Progenitor cell of endocrine pancreas (in vitro differentiated cells): ENCODE measurements around the gene CRISPLD2. TPM values are rescaled to one million over a fixed set of nuclear protein-coding genes. Genes with fewer than 3 reads are reported as not detected.
"Not testable (repeated sequence)": the region's sequence is repeated elsewhere in the genome, so short reads cannot be mapped to it uniquely, and the experiment has no call there.

Experiments
- DNase-seq: peaks from one replicate; pipeline ENCODE4 v3.0.0; 2021; ENCODE audit warnings: low spot score; ENCODE audit not compliant: unreplicated experiment
- H3K27ac Mint-ChIP-seq: 2 replicates; pipeline ENCODE4 v1.8.0; 2021; ENCODE audit warnings: mild to moderate bottlenecking, moderate library complexity, mixed read lengths
- H3K27me3 Mint-ChIP-seq: 2 replicates; pipeline ENCODE4 v1.8.0; 2021; ENCODE audit warnings: mixed read lengths
- H3K36me3 Mint-ChIP-seq: 2 replicates; pipeline ENCODE4 v1.8.0; 2022; ENCODE audit warnings: mixed read lengths; ENCODE audit not compliant: insufficient read depth
- H3K4me1 Mint-ChIP-seq: 2 replicates; pipeline ENCODE4 v1.8.0; 2021; ENCODE audit warnings: low read depth, mixed read lengths
- H3K4me3 Mint-ChIP-seq: 2 replicates; pipeline ENCODE4 v1.8.0; 2021; ENCODE audit warnings: low read depth, mild to moderate bottlenecking, moderate library complexity, mixed read lengths
- H3K9me3 Mint-ChIP-seq: 2 replicates; pipeline ENCODE4 v1.8.0; 2021; ENCODE audit warnings: low read depth, mixed read lengths
- total RNA-seq: library from RNA; stranded (reverse); gene quantifications from 2 replicates; pipeline ENCODE4 v1.2.1, GENCODE V29; 2021
- TF ChIP-seq, protein P1 (sequence below): fragments of 200-600 bp; sonication (generic); IDR thresholded peaks from one replicate; pipeline ENCODE4 v1.5.0; 2021; ENCODE audit warnings: antibody characterized with exemption, mild to moderate bottlenecking; ENCODE audit not compliant: unreplicated experiment

The CRISPLD2 gene
- total RNA-seq, 1 donor from 2014 or later: 11.0 TPM

DNA sequence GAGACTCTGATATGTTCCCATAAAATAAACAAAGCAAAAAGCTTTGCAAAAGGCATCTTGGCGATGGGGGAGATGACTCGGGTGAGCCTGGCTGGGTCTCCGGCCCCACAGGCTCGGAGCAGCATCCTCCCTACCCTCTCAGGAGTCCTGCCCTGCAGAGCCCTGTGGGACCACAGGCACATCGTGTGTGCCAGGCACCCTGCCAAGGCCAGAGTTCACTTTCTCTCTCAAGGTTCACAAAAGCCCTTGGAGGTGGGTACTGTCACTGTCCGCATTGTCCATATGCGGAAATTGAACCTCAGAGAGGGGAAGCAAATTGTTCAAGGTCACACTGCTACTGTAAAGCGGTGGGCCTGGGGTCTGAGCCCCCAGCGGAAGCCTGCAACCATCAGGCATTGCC lies 48.5 kb downstream of the CRISPLD2 start:
- no peak overlapping the region for H3K4me3 Mint-ChIP-seq
- no peak for DNase-seq
- H3K36me3 Mint-ChIP-seq: peaks cover 9% of the 10 kb centered on the region
- TF ChIP-seq, protein P1, sequence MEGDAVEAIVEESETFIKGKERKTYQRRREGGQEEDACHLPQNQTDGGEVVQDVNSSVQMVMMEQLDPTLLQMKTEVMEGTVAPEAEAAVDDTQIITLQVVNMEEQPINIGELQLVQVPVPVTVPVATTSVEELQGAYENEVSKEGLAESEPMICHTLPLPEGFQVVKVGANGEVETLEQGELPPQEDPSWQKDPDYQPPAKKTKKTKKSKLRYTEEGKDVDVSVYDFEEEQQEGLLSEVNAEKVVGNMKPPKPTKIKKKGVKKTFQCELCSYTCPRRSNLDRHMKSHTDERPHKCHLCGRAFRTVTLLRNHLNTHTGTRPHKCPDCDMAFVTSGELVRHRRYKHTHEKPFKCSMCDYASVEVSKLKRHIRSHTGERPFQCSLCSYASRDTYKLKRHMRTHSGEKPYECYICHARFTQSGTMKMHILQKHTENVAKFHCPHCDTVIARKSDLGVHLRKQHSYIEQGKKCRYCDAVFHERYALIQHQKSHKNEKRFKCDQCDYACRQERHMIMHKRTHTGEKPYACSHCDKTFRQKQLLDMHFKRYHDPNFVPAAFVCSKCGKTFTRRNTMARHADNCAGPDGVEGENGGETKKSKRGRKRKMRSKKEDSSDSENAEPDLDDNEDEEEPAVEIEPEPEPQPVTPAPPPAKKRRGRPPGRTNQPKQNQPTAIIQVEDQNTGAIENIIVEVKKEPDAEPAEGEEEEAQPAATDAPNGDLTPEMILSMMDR: no peak
- no peaks in the 10 kb centered on the region for H3K27me3 Mint-ChIP-seq
- H3K9me3 Mint-ChIP-seq: no peaks in the 10 kb centered on the region
- H3K4me1 Mint-ChIP-seq: no peaks in the 10 kb centered on the region
- no peak overlapping the region for H3K27ac Mint-ChIP-seq

DNA sequence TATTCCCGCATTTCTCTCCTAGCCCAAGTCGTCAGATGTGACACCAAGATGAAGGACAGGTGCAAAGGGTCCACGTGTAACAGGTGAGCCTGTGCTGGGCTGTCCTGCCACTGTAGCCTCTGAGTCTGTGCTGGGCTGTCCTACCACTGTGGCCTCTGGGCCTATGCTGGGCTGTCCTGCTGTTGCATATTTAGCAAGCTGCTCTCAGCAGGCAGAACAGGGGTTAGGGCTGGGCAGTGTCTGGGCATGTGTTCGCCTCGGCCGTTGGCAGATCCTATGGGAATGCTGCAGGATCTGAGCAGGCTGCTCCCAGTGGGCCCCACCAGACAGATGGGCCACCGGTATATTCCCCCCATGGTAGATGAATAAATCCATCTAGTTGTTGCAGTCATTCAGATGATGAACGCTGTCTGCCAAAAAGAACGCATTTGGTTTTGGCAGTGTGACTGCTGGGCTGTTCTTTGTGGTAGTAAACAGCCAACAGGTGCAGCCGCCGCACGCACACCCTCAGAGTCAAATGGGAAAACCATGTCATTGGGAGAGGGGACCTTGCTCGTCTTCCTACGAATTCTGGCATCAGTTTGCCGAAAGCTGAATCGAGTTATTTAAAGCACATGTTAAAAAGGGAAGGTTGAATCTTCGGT lies 49.2 kb downstream of the CRISPLD2 start:
- Mint-ChIP-seq H3K27ac (no peak overlapping the region), H3K36me3 (peaks cover 11% of the 10 kb centered on the region), H3K4me3 (no peak overlapping the region), H3K27me3 (no peaks in the 10 kb centered on the region), H3K4me1 (no peaks in the 10 kb centered on the region), H3K9me3 (no peaks in the 10 kb centered on the region)
- DNase-seq: no peak
- TF ChIP-seq, protein P1: no peak

DNA sequence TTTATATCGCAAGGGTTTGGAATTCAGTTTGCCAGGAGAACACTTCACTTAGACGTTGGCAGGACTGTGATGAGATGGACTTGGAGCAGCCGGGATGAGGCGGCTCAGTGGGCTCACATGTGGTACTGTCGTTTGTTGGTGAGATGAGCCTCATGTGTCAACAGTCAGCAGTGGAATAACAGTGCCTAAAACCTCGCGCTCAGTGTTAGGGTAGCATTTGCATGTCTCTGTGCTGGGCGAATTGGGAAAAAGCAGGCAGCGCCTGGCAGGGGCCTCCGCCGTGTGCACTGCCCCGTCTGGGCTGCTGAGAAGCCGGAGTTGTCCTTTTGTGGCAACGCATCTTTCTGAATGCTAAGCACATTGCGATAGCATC lies 49.7 kb downstream of the CRISPLD2 start:
- H3K27me3 Mint-ChIP-seq: no peaks in the 10 kb centered on the region
- H3K27ac Mint-ChIP-seq: no peak overlapping the region
- no peaks in the 10 kb centered on the region for H3K9me3 Mint-ChIP-seq
- no peaks in the 10 kb centered on the region for H3K4me1 Mint-ChIP-seq
- H3K36me3 Mint-ChIP-seq: peaks cover 15% of the 10 kb centered on the region
- TF ChIP-seq, protein P1: no peak
- DNase-seq: no peak
- H3K4me3 Mint-ChIP-seq: no peak overlapping the region

DNA sequence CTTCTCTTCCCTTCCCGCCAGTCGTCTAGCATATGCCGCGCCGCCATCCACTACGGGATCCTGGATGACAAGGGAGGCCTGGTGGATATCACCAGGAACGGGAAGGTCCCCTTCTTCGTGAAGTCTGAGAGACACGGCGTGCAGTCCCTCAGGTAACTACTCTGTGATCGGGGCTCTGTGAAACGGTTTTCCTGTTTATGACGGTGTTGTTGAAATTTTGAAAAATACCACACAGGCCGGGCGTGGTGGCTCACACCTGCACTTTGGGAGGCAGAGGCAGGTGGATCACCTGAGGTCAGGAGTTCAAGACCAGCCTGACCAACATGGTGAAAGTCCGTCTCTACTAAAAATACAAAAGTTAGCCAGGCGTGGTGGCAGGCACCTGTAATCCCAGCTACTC lies 53.2 kb downstream of the CRISPLD2 start:
- H3K27me3 Mint-ChIP-seq, H3K9me3 Mint-ChIP-seq, H3K4me3 Mint-ChIP-seq, H3K4me1 Mint-ChIP-seq, H3K27ac Mint-ChIP-seq, DNase-seq: not testable (repeated sequence)
- H3K36me3 Mint-ChIP-seq: peaks cover 18% of the 10 kb centered on the region

DNA sequence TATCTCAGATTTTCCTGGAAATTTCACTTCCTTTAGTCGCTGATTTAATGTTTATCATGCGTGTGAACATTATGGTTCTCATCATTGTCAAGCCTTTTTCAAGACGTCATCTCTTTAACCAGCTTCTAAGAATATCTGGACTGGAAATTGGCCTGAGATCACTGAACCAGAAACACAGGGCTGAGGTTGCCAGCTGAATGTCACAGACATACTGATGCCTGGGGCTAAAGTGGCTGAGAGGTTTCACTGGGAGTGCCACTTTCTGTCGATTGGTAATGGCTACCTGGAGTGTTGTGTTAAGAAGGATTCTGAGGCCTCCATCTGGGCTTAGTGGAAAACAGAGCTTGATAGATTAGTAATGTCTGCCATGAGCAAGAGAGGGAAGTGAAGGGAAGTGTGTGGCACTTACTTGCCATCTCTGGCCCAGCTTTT lies 54.2 kb downstream of the CRISPLD2 start:
- no peak for DNase-seq
- Mint-ChIP-seq H3K4me1 (peaks cover 5% of the 10 kb centered on the region), H3K27ac (no peak overlapping the region), H3K36me3 (peaks cover 20% of the 10 kb centered on the region), H3K27me3 (no peaks in the 10 kb centered on the region), H3K9me3 (no peaks in the 10 kb centered on the region), H3K4me3 (no peak overlapping the region)
- TF ChIP-seq, protein P1: no peak

DNA sequence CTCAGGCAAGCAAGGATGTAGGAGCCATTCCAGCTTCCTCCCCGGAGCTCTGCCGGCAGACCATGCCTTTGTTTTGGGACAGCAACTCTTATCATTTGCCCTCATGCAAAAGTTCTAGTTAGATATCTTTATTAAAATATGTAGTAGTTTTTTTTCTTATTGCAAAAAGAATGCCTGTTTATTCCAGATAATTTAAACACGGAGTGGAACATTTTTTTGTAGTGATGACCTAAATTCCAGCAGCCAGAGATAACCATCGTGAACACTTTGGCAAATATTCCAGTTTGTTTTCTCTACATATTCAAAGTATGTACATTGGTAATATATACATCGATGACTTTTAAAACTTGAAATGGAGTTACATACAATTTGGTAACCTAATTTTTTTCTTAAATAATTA lies 54.8 kb downstream of the CRISPLD2 start:
- no peaks in the 10 kb centered on the region for H3K9me3 Mint-ChIP-seq
- H3K4me3 Mint-ChIP-seq: no peak overlapping the region
- peaks cover 5% of the 10 kb centered on the region for H3K4me1 Mint-ChIP-seq
- no peak overlapping the region for H3K27ac Mint-ChIP-seq
- no peaks in the 10 kb centered on the region for H3K27me3 Mint-ChIP-seq
- DNase-seq: no peak
- TF ChIP-seq, protein P1: no peak
- peaks cover 16% of the 10 kb centered on the region for H3K36me3 Mint-ChIP-seq
